MM.1S (cell line): ENCODE measurements around the gene EHBP1L1.

Source experiments
- DNase-seq: peaks from one replicate; pipeline ENCODE4 v3.0.0-alpha.2; 2015
- H2AFZ ChIP-seq: fragments of 300-600 bp; sonication (generic); 2 replicates; pipeline ENCODE4 v1.6.0; 2016; ENCODE audit warnings: antibody characterized with exemption, low read length
- H3F3A ChIP-seq: fragments of 300-600 bp; sonication (generic); 2 replicates; pipeline ENCODE4 v1.6.1; 2016; ENCODE audit warnings: mild to moderate bottlenecking, antibody characterized with exemption, low read length, moderate library complexity, mixed read lengths; ENCODE audit not compliant: insufficient read depth
- H3K27ac ChIP-seq: fragments of 300-600 bp; sonication (generic); 2 replicates; pipeline ENCODE4 v1.5.1; 2016; ENCODE audit warnings: mild to moderate bottlenecking, low read length
- H3K27me3 ChIP-seq: fragments of 300-600 bp; sonication (generic); replicated peaks from 2 replicates; pipeline ENCODE4 v1.6.0; 2016; ENCODE audit warnings: low read length; ENCODE audit not compliant: insufficient read depth
- H3K36me3 ChIP-seq: fragments of 300-600 bp; sonication (generic); replicated peaks from 2 replicates; pipeline ENCODE4 v1.6.1; 2016; ENCODE audit warnings: mild to moderate bottlenecking, low read length, mixed read lengths; ENCODE audit not compliant: insufficient read depth
- H3K4me1 ChIP-seq: fragments of 300-600 bp; sonication (generic); 2 replicates; pipeline ENCODE4 v1.6.1; 2016; ENCODE audit warnings: low read length, mixed read lengths
- H3K4me2 ChIP-seq: fragments of 300-600 bp; sonication (generic); 2 replicates; pipeline ENCODE4 v1.6.0; 2016; ENCODE audit warnings: low read depth, low read length
- H3K4me3 ChIP-seq: fragments of 300-600 bp; sonication (generic); 2 replicates; pipeline ENCODE4 v1.5.1; 2016; ENCODE audit warnings: low read length, mixed read lengths
- H3K79me2 ChIP-seq: fragments of 300-600 bp; sonication (generic); 2 replicates; pipeline ENCODE4 v1.6.1; 2016; ENCODE audit warnings: mixed run types, low read length, mixed read lengths
- H3K9ac ChIP-seq: fragments of 300-600 bp; sonication (generic); 2 replicates; pipeline ENCODE4 v1.6.1; 2016; ENCODE audit warnings: low read length, mixed read lengths
- H3K9me2 ChIP-seq: fragments of 300-600 bp; sonication (generic); replicated peaks from 2 replicates; pipeline ENCODE4 v1.6.1; 2016; ENCODE audit warnings: mild to moderate bottlenecking, low read length, mixed read lengths; ENCODE audit not compliant: insufficient read depth
- H3K9me3 ChIP-seq: fragments of 300-600 bp; sonication (generic); replicated peaks from 2 replicates; pipeline ENCODE4 v1.6.1; 2016; ENCODE audit warnings: mild to moderate bottlenecking, low read length, mixed read lengths; ENCODE audit not compliant: insufficient read depth
- H4K20me1 ChIP-seq: fragments of 300-600 bp; sonication (generic); 2 replicates; pipeline ENCODE4 v1.6.1; 2016; ENCODE audit warnings: mild to moderate bottlenecking, low read length, moderate library complexity, mixed read lengths; ENCODE audit not compliant: insufficient read depth
- CTCF ChIP-seq: fragments of 300-600 bp; sonication (generic); IDR thresholded peaks from 2 replicates; pipeline ENCODE4 v1.5.1; 2016; ENCODE audit warnings: antibody characterized with exemption, low read length, mixed read lengths
- EZH2 ChIP-seq: fragments of 300-600 bp; sonication (generic); optimal IDR thresholded peaks from 2 replicates; pipeline ENCODE3; 2017; ENCODE audit warnings: low read depth, mild to moderate bottlenecking, antibody characterized with exemption, low read length, mixed read lengths
- EZH2phosphoT487 ChIP-seq: fragments of 300-600 bp; sonication (generic); IDR thresholded peaks from 2 replicates; pipeline ENCODE4 v1.6.1; 2018; ENCODE audit warnings: antibody characterized with exemption, low read length

The EHBP1L1 gene

DNA sequence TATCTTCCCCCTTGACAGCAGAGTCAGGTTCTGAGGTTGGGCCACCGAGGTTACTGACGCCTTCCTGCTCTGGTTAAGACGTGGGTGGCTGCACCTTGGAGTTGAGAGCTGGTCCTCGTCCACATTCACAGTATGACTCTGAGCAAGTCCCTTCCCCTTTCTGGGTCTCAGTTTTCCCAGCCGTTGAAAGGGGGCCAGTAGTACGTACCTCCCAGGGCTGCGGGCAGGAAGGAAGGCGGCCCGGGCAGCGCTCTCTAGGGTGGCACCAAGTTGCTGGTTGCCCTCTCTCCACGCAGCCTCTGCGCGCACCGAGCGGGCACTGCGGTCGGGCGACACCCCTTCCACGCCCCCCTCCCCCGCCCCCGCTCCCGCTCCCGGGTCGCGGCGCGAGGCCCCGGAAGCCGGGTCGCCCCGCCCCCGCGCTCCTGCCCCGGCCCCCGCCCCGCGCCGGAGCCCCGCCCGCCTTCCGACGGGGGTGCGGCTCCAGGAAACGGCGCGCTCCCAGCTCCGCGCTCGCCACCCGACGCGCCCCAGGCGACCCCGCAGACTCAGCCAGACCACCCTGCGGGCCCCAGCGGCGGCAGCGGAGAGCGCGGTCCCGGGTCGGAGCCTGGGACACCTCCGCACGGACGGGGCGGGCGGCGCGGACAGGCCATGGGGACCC, at the start of gene EHBP1L1:
TSS of gene EHBP1L1 (plus strand) at position 486 of the 664 bp plus-strand sequence. CDS start 250 bp downstream, outside the sequence.
- Histone ChIP-seq H4K20me1 (no peaks in the 10 kb centered on the region), H3K4me1 (peaks cover 32% of the 10 kb centered on the region), H3K27ac (peak within 1 kb of the TSS; percentile 83), H3K9me3 (no peaks in the 10 kb centered on the region), H3F3A (peaks cover 40% of the 10 kb centered on the region), H3K4me2 (peak within 1 kb of the TSS; percentile 98), H3K36me3 (no peaks in the 10 kb centered on the region), H3K9me2 (no peaks in the 10 kb centered on the region), H2AFZ (0 out of 2 replicates have a peak within 1 kb of the TSS, but pooled peaks have one; percentile 55), H3K79me2 (peaks cover 70% of the 10 kb centered on the region), H3K27me3 (no peaks in the 10 kb centered on the region), H3K4me3 (peak within 1 kb of the TSS; percentile 91), H3K9ac (peak within 1 kb of the TSS; percentile 87)
- TF ChIP-seq EZH2 = no peak
- no peak for TF ChIP-seq CTCF
- TF ChIP-seq EZH2phosphoT487 = no peak
- peak; percentile 76 for DNase-seq

- Histone ChIP-seq H3K4me2 (no peak overlapping the region; the same call in 1 of the 2 replicates), H3K9ac (no peak overlapping the region), H3K9me2 (no peaks in the 10 kb centered on the region), H3K27ac (no peak overlapping the region), H4K20me1 (no peaks in the 10 kb centered on the region), H3K79me2 (peaks cover 28% of the 10 kb centered on the region), H3K9me3 (no peaks in the 10 kb centered on the region), H3F3A (no peaks in the 10 kb centered on the region), H3K4me3 (no peak overlapping the region), H3K4me1 (peaks cover 9% of the 10 kb centered on the region), H3K27me3 (no peaks in the 10 kb centered on the region), H2AFZ (no peak overlapping the region), H3K36me3 (no peaks in the 10 kb centered on the region)
- no peak for DNase-seq
- TF ChIP-seq CTCF (no peak), EZH2 (no peak), EZH2phosphoT487 (no peak)
Observed at GRCh38 chr11:65526744-65527143, 49.1 kb upstream of the EHBP1L1 start.

DNA sequence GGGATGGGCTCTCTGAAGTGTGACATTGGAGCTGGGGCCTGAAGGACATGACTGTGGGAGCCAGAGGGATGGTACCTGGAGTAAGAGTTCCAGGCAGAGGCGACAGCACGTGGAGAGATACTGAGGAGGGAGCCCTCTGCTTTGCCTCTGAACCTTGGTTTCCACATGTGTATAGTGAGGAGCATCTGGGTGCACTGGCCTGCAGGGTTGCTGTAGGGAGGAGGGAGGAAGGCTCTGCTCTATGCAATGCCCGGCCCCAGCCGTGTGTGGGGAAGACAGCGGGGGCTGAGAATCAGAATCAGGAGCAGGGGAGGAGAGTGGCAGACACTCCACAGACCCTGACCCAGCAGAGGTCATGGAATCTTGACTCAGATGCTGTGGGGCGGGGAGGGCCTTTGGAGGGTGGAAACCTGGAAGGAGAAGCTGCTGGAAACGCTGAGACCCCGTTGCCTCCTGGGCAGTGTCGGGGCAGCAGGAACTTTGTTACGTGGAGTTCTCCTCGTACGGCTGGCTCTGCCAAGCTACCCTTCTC, 47.0 kb upstream of the EHBP1L1 start:
- H3K4me1 ChIP-seq = peaks cover 9% of the 10 kb centered on the region
- H3K4me2 ChIP-seq = no peak overlapping the region
- no peak overlapping the region for H3K9ac ChIP-seq
- H2AFZ ChIP-seq = no peak overlapping the region
- H3K27me3 ChIP-seq = no peaks in the 10 kb centered on the region
- H3K9me3 ChIP-seq = no peaks in the 10 kb centered on the region
- TF ChIP-seq CTCF (no peak), EZH2phosphoT487 (no peak), EZH2 (no peak)
- no peak overlapping the region for H3K27ac ChIP-seq
- H3K79me2 ChIP-seq = peaks cover 28% of the 10 kb centered on the region
- no peaks in the 10 kb centered on the region for H3K9me2 ChIP-seq
- no peaks in the 10 kb centered on the region for H3F3A ChIP-seq
- no peak for DNase-seq
- no peaks in the 10 kb centered on the region for H4K20me1 ChIP-seq
- H3K36me3 ChIP-seq = no peaks in the 10 kb centered on the region
- H3K4me3 ChIP-seq = no peak overlapping the region
